IMR-90 (cell line): Measurements from ENCODE around the gene CARNS1. TPM values are rescaled to one million over a fixed set of nuclear protein-coding genes. Genes with fewer than 3 reads are reported as not detected.

ENCODE experiments used
- ATAC-seq: fragments of 200-7000 bp; cut with Tn5 transposase; 2 replicates; pipeline ENCODE4 v1.9.1; 2020; ENCODE audit warnings: low read depth, mild to moderate bottlenecking, moderate library complexity
- BruUV-seq: library from RNA; stranded (reverse); fragments of 400-500 nt; replicated peaks from 2 replicates; lab custom pipeline; 2021; lab: Mats Ljungman, UMichigan
- CTCF ChIA-PET: fragments of 300-600 bp; formaldehyde crosslinking; extraction: SDS; loops from one replicate; lab custom pipeline; 2021; ENCODE audit warnings: antibody characterized with exemption; lab: Yijun Ruan, JAX
- POLR2A ChIA-PET: fragments of 300-600 bp; sonication (Branson Sonifier 250); formaldehyde crosslinking; loops from one replicate; lab custom pipeline; 2022; ENCODE audit warnings: antibody characterized with exemption; ENCODE audit not compliant: unreplicated experiment; lab: Charles Lee
- DNase-seq: peaks from one replicate; pipeline ENCODE4 v3.0.0; 2013
- H2AFZ ChIP-seq: replicated peaks from 2 replicates; pipeline ENCODE3; 2013; ENCODE audit warnings: low read length, mild to moderate bottlenecking; ENCODE audit not compliant: poor library complexity
- H2AK5ac ChIP-seq: 2 replicates; pipeline ENCODE4 v1.6.1; 2013; ENCODE audit warnings: low read depth, low read length, inconsistent platforms
- H2AK9ac ChIP-seq: replicated peaks from 2 replicates; pipeline ENCODE3; 2013; ENCODE audit warnings: mild to moderate bottlenecking, low read depth, low read length, moderate library complexity; ENCODE audit not compliant: poor library complexity
- H2BK120ac ChIP-seq: 2 replicates; pipeline ENCODE4 v1.6.1; 2013; ENCODE audit warnings: low read depth, low read length, inconsistent platforms
- H2BK15ac ChIP-seq: 3 replicates; pipeline ENCODE4 v1.6.1; 2013; ENCODE audit warnings: low read depth, low read length, inconsistent platforms
- H2BK20ac ChIP-seq: 2 replicates; pipeline ENCODE4 v1.6.1; 2013; ENCODE audit warnings: low read depth, mild to moderate bottlenecking, inconsistent platforms, low read length, moderate library complexity
- H2BK5ac ChIP-seq: 2 replicates; pipeline ENCODE4 v1.6.1; 2013; ENCODE audit warnings: mild to moderate bottlenecking, low read depth, low read length, inconsistent platforms; ENCODE audit not compliant: poor library complexity, severe bottlenecking
- H3K14ac ChIP-seq: replicated peaks from 2 replicates; pipeline ENCODE4 v1.6.1; 2013; ENCODE audit warnings: low read depth, low read length, inconsistent platforms
- H3K18ac ChIP-seq: 2 replicates; pipeline ENCODE4 v1.6.1; 2013; ENCODE audit warnings: low read depth, low read length, control low read depth
- H3K23ac ChIP-seq: 2 replicates; pipeline ENCODE4 v1.6.1; 2013; ENCODE audit warnings: low read depth, low read length, inconsistent platforms
- H3K27ac ChIP-seq: 2 replicates; pipeline ENCODE4 v1.5.1; 2013; ENCODE audit warnings: mild to moderate bottlenecking, control low read depth, low read length; ENCODE audit not compliant: insufficient read depth
- H3K27me3 ChIP-seq: 2 replicates; pipeline ENCODE4 v1.6.1; 2013; ENCODE audit warnings: low read length; ENCODE audit not compliant: control insufficient read depth, insufficient read depth
- H3K36me3 ChIP-seq: 2 replicates; pipeline ENCODE4 v1.6.1; 2013; ENCODE audit warnings: low read length, mixed read lengths; ENCODE audit not compliant: control insufficient read depth, insufficient read depth
- H3K4ac ChIP-seq: 2 replicates; pipeline ENCODE4 v1.6.1; 2013; ENCODE audit warnings: low read depth, low read length, inconsistent platforms
- H3K4me1 ChIP-seq: 2 replicates; pipeline ENCODE4 v1.6.1; 2013; ENCODE audit warnings: low read length, mixed read lengths; ENCODE audit not compliant: control insufficient read depth, insufficient read depth
- H3K4me2 ChIP-seq: 2 replicates; pipeline ENCODE4 v1.6.1; 2013; ENCODE audit warnings: low read depth, mild to moderate bottlenecking, control low read depth, low read length, moderate library complexity
- H3K4me3 ChIP-seq: 2 replicates; pipeline ENCODE4 v1.5.1; 2013; ENCODE audit warnings: low read depth, mild to moderate bottlenecking, control low read depth, low read length, moderate library complexity; ENCODE audit not compliant: insufficient read depth
- H3K56ac ChIP-seq: 2 replicates; pipeline ENCODE4 v1.6.1; 2013; ENCODE audit warnings: low read length, inconsistent platforms; ENCODE audit not compliant: insufficient read depth; ENCODE audit errors: extremely low read depth
- H3K79me1 ChIP-seq, 2 experiments: 2 replicates each; pipeline ENCODE4 v1.6.1; 2013; ENCODE audit warnings: low read length in 2 of 2, inconsistent platforms in 1 of 2, low read depth in 1 of 2
- H3K9ac ChIP-seq: 2 replicates; pipeline ENCODE4 v1.6.1; 2013; ENCODE audit warnings: low read depth, low read length, control low read depth
- H3K9me1 ChIP-seq: 2 replicates; pipeline ENCODE4 v1.6.1; 2013; ENCODE audit warnings: low read length, inconsistent platforms; ENCODE audit not compliant: insufficient read depth
- H3K9me3 ChIP-seq: 2 replicates; pipeline ENCODE4 v1.6.1; 2013; ENCODE audit warnings: low read length; ENCODE audit not compliant: control insufficient read depth, insufficient read depth
- H4K20me1 ChIP-seq: 2 replicates; pipeline ENCODE4 v1.6.1; 2013; ENCODE audit warnings: low read length, inconsistent platforms; ENCODE audit not compliant: insufficient read depth
- H4K5ac ChIP-seq: 2 replicates; pipeline ENCODE4 v1.6.1; 2013; ENCODE audit warnings: mild to moderate bottlenecking, low read depth, low read length, control low read depth
- H4K8ac ChIP-seq, 2 experiments: 2 replicates each; pipeline ENCODE4 v1.6.1; 2013; ENCODE audit warnings: low read depth in 2 of 2, low read length in 2 of 2, control low read depth in 1 of 2, inconsistent platforms in 1 of 2
- H4K91ac ChIP-seq: 2 replicates; pipeline ENCODE4 v1.6.1; 2013; ENCODE audit warnings: low read depth, low read length, inconsistent platforms; ENCODE audit not compliant: insufficient read depth
- CHD1 ChIP-seq: IDR thresholded peaks from 2 replicates; pipeline ENCODE4 v1.6.1; 2012; ENCODE audit warnings: low read depth, low read length, improper control_type of control experiment
- MAFK ChIP-seq: IDR thresholded peaks from 2 replicates; pipeline ENCODE4 v1.6.1; 2012; ENCODE audit warnings: low read depth, low read length, improper control_type of control experiment
- MAZ ChIP-seq: IDR thresholded peaks from 2 replicates; pipeline ENCODE4 v1.6.1; 2012; ENCODE audit warnings: low read depth, mild to moderate bottlenecking, low read length, improper control_type of control experiment, moderate library complexity, borderline replicate concordance
- MXI1 ChIP-seq: IDR thresholded peaks from 2 replicates; pipeline ENCODE4 v1.6.1; 2012; ENCODE audit warnings: low read depth, mild to moderate bottlenecking, low read length, moderate library complexity, borderline replicate concordance
- NFE2L2 ChIP-seq: fragments of 150-350 bp; IDR thresholded peaks from 2 replicates; pipeline ENCODE4 v1.6.1; 2016; ENCODE audit warnings: low read depth, mild to moderate bottlenecking, low read length
- POLR2A ChIP-seq: IDR thresholded peaks from 2 replicates; pipeline ENCODE4 v1.6.1; 2012; ENCODE audit warnings: mild to moderate bottlenecking, low read depth, low read length
- RAD21 ChIP-seq: IDR thresholded peaks from 2 replicates; pipeline ENCODE4 v1.6.1; 2012; ENCODE audit warnings: low read length, improper control_type of control experiment
- RCOR1 ChIP-seq: IDR thresholded peaks from 2 replicates; pipeline ENCODE4 v1.6.1; 2012; ENCODE audit warnings: mild to moderate bottlenecking, low read length, improper control_type of control experiment; ENCODE audit not compliant: insufficient replicate concordance
- WGBS, 2 experiments: methylation state at CpG; one replicate each; pipeline versions ENCODE4 v1.1.5 to v1.1.7; 2013; ENCODE audit warnings: missing lambda C conversion rate in 2 of 2; ENCODE audit not compliant: insufficient read length in 1 of 2; ENCODE audit errors: extremely low coverage in 2 of 2; 5-methylcytosine and 5-hydroxymethylcytosine counted together
- dilution Hi-C: fragments of 300-500 bp; cut with HindIII; formaldehyde crosslinking; loops from one replicate; pipeline ENCODE4 v1.14.3; 2018; ENCODE audit warnings: low sequenced_read_pairs; ENCODE audit not compliant: unreplicated experiment
- in situ Hi-C: fragments of 300-500 bp; cut with MboI; formaldehyde crosslinking; loops from 3 replicates; pipeline ENCODE4 v1.14.3; 2019; ENCODE audit warnings: low sequenced_read_pairs, inconsistent platforms, mixed read lengths
- intact Hi-C: fragments of 100-400 bp; cut with micrococcal nuclease; formaldehyde crosslinking; loops from 2 replicates; pipeline ENCODE4 v1.10.0; 2022
- polyA plus RNA-seq, 3 experiments: library from polyadenylated mRNA; depleted of rRNA; stranded (reverse); fragments of >200 nt; gene quantifications; 2 replicates each; pipeline ENCODE4 v1.2.3, GENCODE V29; 2012; ENCODE audit warnings: low replicate concordance in 1 of 3
- total RNA-seq: library from RNA; depleted of rRNA; stranded (reverse); fragments of >200 nt; gene quantifications from 2 replicates; pipeline ENCODE4 v1.2.3, GENCODE V29; 2012

CARNS1 gene
- total and polyA plus RNA-seq, 2 of the 4 experiments (the other 2 are of a cell fraction), result under 0.01 to 0.32 TPM

- 88% methylated on average over 14 of the region's 22 CpGs; no CpG with 5 or more reads in 1 of the 2 experiments for WGBS, 2 experiments
- in situ Hi-C loops, result no loop called here
- no peak for ATAC-seq
- dilution Hi-C loops, result no loop called here
- TF ChIP-seq NFE2L2 (no peak), RCOR1 (no peak), MAFK (no peak), CHD1 (no peak), MXI1 (no peak), RAD21 (no peak), MAZ (no peak), POLR2A (no peak)
- Histone ChIP-seq H2AK5ac (no peak overlapping the region), H2AK9ac (no peak overlapping the region), H3K14ac (no peak overlapping the region), H3K9me1 (peaks cover 3% of the 10 kb centered on the region; the same call in 1 of the 2 replicates), H3K56ac (no peak overlapping the region), H3K4ac (no peak overlapping the region), H3K4me3 (no peak overlapping the region), H4K8ac (no peak overlapping the region), H3K9ac (no peak overlapping the region), H4K91ac (no peak overlapping the region), H4K20me1 (no peaks in the 10 kb centered on the region; the same call in none of the 2 replicates), H2BK15ac (no peak overlapping the region), H2AFZ (no peak overlapping the region), H3K27ac (no peak overlapping the region), H3K4me1 (peaks cover 4% of the 10 kb centered on the region; the same call in 1 of the 2 replicates), H2BK5ac (no peak overlapping the region), H3K36me3 (peaks cover 45% of the 10 kb centered on the region), H3K27me3 (no peaks in the 10 kb centered on the region), H2BK120ac (no peak overlapping the region), H4K5ac (no peak overlapping the region), H3K18ac (no peak overlapping the region), H2BK20ac (no peak overlapping the region), H3K9me3 (no peaks in the 10 kb centered on the region), H3K23ac (no peak overlapping the region), H3K4me2 (no peak overlapping the region), H3K79me1 (peaks cover 9 to 19% of the 10 kb centered on the region in 2 experiments)
- BruUV-seq, result no TSS peak
- intact Hi-C loops, result no loop called here
- DNase-seq, result no peak
- ChIA-PET POLR2A (no interaction called here), CTCF (no interaction called here)
Observed at GRCh38 chr11:67433536-67434394, 18.3 kb downstream of the CARNS1 start.
